GM21786 (cell line): ENCODE measurements around the gene DAPK3.
"Not testable (repeated sequence)": the region's sequence is repeated elsewhere in the genome, so short reads cannot be mapped to it uniquely, and the experiment has no call there.

ENCODE experiments used
- ATAC-seq: cut with Tn5 transposase; IDR thresholded peaks from one replicate; pipeline ENCODE4 v1.9.1; 2021; ENCODE audit not compliant: unreplicated experiment

The DAPK3 gene

DNA sequence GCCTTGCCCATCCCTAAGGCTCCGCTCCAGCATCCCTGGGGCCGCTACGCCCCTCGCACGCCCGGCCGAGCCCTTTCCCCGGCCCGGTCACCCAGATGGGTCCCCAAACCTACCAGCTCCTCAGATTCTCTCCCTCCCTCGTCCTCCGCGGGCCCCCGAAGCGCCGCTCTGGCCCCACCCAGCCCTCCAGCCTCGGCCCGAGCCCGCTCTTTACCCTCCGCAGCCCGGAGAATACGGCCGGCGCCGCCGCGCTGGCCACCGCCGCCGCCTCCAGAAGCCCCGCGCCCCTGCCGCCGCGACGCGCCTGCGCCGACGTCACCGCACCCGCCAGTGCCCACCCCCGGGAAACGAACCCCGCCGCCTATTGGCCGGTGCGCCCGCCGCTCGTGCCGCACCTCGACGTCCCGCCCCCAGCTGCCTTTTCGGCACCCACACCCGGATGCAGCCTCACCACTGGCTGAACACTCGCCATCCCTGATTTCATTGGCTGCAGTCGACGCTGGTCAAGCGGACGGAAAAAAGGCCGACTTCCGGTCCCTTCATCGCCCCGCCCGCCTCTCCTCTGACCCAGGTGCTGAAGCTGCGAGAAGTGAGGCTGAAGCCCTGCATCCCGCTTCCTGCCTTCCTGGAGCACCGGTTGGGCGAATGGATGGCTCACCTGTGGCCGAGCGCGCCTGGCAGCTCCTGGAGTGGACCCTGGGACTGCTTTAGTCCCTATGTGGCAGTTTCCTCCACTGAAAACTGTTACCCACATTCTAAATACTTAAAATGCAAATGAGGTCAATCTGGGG, at the start of gene DAPK3:
Gene DAPK3, minus strand, starts transcription at position 292 of the 791 bp plus-strand sequence. CDS start 1,364 bp downstream, outside the sequence.
- peak; percentile 90 for ATAC-seq

- no peak for ATAC-seq
Measured at GRCh38 chr19:4019578-4019977, 48.7 kb upstream of the DAPK3 start.

DNA sequence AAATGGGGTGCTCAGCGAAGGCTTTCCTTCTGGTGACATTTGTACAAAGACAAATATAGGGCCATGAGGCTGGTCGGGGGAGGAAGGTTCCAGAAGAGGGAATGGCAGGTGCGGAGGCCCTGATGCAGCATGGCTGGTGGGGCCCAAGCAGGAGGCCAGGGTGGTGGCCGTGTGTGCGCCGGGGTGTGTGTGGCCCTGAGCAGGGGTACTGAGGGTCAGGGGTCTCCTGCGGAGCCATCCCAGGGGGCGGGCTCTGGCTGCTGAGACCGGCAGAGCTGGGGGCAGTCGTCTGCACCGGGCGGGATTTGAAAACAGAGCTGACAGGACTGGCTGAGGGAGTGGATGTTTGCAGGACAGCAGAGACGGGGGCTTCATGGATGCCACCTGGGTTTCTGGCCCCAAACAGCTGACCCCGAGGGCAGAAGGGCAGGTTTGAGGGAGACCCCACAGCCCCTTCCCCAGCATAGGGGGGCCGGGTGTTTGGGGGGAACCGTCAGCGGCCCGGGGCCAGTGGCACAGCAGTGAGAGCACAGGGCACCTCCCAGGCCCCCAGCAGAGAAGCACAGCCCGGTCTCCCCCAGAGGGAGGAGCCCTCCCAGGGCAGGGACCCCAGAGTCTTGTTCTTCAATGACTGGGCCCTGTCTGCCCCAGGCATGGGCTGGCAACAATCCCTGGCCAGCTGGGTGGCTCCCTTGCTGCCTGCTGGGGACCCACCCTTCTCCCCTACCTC, 48.0 kb upstream of the DAPK3 start:
- no peak for ATAC-seq

DNA sequence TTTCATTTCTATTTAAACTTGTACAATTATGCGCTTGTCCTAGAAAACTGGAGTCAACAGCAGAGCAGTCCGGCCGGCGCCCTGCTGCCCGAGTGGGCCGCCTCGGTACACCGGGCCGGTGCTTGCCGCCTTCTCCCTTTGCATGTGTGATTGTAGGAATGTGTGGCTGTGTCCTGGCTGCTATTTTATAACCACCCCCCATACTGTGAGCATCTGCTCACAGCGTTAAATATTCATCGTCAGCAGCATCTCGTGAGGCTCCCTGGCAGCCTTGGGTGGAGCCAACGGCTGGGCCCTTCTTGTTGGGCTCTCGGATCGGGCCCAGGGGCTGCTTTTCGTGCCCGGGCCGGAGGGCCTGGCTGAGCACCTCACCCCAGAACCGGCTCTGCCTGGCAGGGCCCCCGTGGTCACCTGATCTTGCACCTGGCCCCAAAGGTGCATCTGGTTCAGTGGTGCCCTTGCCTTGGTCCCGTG, 47.3 kb upstream of the DAPK3 start:
- ATAC-seq = no peak

- no peak for ATAC-seq
Measured at GRCh38 chr19:4016903-4017638, 46.2 kb upstream of the DAPK3 start.

- ATAC-seq = no peak
Measured at GRCh38 chr19:4016486-4016885, 45.6 kb upstream of the DAPK3 start.

DNA sequence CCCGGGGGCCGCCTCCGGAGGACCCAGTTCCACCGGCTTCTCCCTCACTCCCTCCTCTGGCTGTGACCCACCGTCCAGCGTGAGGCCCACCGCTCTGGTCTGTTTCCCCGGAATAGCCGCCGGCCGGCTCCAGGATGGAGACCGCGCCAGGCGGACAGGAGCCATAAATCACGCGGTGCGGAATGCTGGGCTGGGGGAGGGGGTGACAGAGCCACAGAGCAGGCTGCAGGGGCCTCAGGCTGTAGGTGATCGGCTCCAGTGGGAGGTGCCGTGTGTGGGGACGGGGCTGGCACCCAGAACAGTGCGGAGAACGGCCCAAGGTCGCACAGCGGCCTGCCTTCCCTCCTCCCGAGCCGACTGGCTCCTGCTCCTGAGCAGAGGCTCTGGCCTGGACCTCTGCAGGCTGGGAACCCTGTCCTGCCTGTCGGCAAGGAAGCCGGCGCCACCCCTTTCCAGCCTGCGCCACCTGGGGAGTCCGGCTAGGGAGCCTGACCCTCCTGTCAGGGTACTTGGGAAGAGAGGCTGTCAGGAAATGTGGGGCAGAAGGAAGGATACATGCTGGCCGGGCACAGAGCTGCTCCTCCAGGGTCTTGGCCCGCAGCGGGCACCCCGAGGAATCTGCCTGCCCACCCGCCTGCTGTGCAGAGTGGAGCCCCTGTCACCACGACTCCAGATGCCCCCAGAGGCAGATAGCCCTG, 45.0 kb upstream of the DAPK3 start:
- ATAC-seq = no peak

DNA sequence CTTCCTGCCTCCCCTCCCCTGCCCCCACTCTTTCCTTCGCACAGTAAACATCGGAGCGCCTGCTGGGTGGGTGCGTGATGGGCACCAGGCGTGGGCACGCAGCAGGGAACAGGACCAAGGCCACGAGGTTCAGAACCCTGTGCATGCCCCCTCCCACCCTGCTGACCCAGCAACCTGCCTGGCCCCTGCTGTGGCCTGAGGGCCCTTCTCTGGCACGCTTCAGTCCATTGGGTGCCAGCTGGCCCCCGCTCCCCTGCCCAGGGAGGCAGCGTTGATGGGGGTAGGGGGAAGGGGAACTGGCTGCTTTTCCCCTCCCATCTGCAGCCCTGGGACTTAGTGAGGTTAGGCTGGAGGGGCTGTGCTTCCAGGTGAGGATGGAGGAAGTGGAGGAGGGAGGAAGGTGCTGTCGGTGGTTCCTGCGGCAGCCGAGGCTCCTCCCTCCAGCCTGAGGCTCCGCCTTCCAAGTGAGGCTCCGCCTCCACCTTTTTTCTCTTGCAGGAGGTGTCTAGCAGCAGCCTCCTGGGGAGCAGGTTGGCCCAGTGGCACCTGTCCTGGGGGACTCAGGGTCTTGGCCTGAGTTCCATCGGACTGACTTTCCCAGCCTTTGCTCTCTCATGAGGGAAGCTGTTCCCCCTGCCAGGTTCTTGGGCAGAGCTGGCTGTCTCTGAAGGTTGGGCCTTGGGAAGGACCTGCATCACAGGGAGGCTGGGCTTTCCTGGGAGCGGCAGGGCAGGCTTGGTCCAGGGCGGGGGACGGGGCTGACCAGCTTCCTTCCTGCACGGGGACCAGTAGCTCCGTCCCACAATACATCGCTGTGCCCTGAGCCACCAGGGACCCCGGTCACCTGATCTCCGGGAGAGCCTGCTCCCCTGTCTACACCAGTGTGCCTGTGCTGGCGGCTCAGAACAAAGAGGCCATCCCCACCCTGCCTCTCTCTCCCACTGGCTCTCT, 43.9 kb upstream of the DAPK3 start:
- ATAC-seq = no peak

DNA sequence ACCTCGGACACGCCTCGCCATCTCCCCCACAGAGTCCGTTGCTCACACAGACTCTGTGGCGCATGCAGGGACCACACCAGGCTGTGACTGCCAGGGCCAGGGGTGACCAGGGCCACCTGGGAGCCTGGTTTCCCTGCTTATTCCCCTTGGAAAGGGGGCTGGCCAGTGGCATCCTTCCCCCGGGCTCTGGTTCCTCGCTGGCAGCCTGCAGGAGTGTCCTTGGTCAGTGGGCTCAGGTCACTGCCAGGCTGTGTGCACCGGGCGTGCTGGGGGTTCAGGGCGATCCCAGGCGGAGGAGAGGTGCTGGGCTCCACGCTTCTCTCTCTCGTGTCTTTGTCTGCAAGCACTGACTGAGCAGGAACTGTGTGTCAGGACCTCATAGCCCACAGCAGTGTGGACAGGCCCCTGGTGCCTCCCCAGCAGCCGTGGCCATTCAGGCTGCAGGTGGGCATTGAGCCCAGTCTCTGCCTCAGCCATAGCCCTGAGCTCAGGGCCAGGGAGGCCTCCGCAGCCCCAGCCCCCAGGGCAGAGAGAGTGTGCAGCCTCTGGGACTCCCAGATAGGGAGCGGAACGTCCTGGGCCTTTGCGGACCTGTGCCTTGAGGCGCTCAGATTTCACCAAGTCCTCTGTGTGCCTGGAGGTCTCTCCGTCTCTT, 43.1 kb upstream of the DAPK3 start:
- ATAC-seq = no peak

DNA sequence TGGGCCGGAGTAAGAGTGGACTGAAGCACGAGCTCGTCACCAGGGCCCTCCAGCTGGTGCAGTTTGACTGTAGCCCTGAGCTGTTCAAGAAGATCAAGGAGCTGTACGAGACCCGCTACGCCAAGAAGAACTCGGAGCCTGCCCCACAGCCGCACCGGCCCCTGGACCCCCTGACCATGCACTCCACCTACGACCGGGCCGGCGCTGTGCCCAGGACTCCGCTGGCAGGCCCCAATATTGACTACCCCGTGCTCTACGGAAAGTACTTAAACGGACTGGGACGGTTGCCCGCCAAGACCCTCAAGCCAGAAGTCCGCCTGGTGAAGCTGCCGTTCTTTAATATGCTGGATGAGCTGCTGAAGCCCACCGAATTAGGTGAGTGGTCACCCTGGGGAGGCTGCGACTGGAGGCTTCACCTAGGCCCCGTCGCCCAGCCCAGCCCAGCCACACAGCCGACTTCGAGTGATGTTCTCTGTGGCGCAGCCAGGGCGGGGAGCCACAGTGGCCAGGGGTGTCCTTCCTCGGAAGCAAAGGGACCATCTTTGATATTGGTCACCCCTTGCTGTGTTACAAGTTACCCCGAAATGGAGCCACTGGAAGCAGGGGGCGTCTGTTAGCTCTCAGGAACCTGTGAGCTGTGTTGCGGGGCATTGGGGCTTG, 42.2 kb upstream of the DAPK3 start:
- no peak for ATAC-seq

DNA sequence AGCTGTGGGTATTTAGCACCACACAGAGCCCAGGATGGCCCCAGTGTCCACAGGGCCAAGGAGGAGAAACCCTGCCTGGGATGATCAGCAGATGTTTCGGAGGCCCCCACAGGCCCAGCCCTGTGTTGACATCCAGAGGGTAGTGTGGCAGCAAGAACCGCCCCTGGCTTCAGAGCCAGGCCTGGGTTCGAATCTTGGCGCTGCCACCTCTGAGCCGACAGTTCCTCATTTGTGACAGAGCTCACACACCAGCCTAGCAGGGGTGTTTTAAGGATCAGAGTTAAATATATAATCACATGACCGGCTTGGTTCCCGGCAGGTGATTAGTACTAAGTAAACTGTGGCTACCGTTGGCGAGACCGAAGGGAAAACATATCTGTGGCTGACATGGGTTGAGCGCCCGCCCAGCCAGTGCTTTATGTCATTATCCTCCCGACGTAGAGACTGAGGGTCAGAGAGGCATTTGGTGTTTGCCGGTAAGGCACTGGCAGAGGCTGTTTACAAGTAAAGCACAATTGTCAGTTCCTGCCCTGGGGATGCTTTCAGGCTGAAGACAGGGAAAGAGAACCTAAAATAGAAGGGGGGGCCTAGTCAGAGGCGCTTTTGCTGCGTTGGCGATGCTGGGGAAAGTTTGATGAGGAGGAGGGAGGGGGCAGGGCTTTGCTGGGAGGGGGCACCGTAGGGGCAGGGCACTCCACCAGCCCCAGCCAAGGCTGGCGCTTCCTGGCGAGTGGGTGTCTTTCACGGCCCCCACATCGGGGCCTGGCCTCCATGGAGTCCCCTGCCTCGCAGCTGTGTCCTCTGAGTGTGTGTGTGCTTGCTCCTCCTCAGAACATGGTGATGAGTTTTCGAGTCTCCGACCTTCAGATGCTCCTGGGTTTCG, 41.4 kb upstream of the DAPK3 start:
- ATAC-seq = no peak

- ATAC-seq = not testable (repeated sequence)
Measured at GRCh38 chr19:4011430-4011829, 40.5 kb upstream of the DAPK3 start.

GRCh38 chr19:4010808-4011110, 39.9 kb upstream of the DAPK3 start:
- no peak for ATAC-seq

- no peak for ATAC-seq
Measured at GRCh38 chr19:4009990-4010807, 39.3 kb upstream of the DAPK3 start.

DNA sequence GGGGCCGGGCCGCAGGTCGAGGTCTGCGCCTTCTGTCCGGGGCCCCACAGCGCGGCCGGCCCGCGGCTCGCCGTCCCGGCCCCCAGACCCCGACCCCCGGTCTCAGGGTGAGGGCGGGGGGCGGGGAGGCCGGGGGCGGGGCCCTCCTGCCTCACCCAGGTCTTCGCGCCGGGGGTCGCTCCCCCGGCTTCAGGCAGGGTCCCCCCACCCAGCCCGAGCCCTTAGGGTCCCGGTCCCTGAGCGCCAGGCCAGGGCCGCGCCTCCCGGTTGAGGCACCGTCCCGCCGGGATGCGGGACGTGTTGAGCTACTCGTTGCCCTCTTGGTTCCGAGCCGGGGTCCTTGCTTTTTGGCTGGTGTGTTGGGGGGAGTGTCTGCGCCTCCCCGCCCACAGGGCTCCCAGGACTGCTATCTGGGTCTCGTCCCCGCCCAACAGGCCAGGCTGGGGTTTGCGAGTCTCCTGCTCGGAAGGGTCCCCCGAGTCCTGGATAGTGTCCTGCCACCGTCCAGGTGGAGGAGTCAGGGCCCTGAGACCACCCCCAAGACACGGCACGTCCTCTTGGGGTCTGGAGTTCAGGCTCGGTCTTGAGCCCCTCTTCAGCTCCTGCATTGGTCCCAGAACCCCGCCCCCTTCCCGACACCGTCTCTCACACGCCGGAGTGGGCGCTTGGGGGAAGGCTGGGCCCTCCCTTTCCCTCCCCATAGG, 37.1 kb upstream of the DAPK3 start:
- no peak for ATAC-seq

- peak; percentile 82 for ATAC-seq
Measured at GRCh38 chr19:4007021-4007835, 36.3 kb upstream of the DAPK3 start, which contains the start of gene PIAS4. Gene PIAS4, plus strand, starts transcription at chr19:4007736. Its CDS starts 25 bp downstream, at chr19:4007761.
